Esophagus squamous epithelium (tissue), 5 donors: ENCODE data around the gene KRT13. TPM values are rescaled to one million over a fixed set of nuclear protein-coding genes. Genes with fewer than 3 reads are reported as not detected.
A peak's percentile ranks its signal among the peaks of the same experiment; 100 is the strongest.

ENCODE experiments used
- DNase-seq: peaks from one replicate; lab custom pipeline; 2025; lab: John Stamatoyannopoulos, UW
- H3K27ac ChIP-seq, 4 donors: fragments of 200-600 bp; sonication (generic); one replicate each; pipeline ENCODE4 v1.5.1; 2016 to 2019; ENCODE audit warnings: mild to moderate bottlenecking in 1 of 4
- H3K27me3 ChIP-seq, 4 donors: fragments of 200-600 bp; sonication (generic); 1 replicate in 3 of 4; 2 replicates in 1 of 4; pipeline versions ENCODE4 v1.5.1 to v1.6.0; 2017 to 2021; ENCODE audit warnings: antibody characterized with exemption in 1 of 4
- H3K36me3 ChIP-seq, 3 donors: fragments of 200-600 bp; sonication (generic); one replicate each; pipeline ENCODE4 v1.5.1; 2016 to 2019
- H3K4me1 ChIP-seq, 3 donors: fragments of 200-600 bp; sonication (generic); one replicate each; pipeline ENCODE4 v1.5.1; 2017 to 2019
- H3K4me3 ChIP-seq, 4 donors: fragments of 200-600 bp; sonication (generic); 1 replicate in 3 of 4; 2 replicates in 1 of 4; pipeline ENCODE4 v1.5.1; 2016 to 2019; ENCODE audit warnings: mild to moderate bottlenecking in 2 of 4, moderate library complexity in 1 of 4
- H3K9me3 ChIP-seq, 3 donors: fragments of 200-600 bp; sonication (generic); one replicate each; pipeline ENCODE4 v1.5.1; 2016 to 2019
- POLR2A ChIP-seq, 4 donors: fragments of 450-650 bp; IDR thresholded peaks; one replicate each; pipeline ENCODE4 v1.6.1; 2017; ENCODE audit warnings: antibody characterized with exemption in 4 of 4, mild to moderate bottlenecking in 4 of 4, moderate library complexity in 3 of 4
- WGBS, 2 donors: methylation state at CpG; one replicate each; pipeline ENCODE4 v1.1.5; 2018; 5-methylcytosine and 5-hydroxymethylcytosine counted together
- intact Hi-C: fragments of 100-400 bp; cut with DNase I; formaldehyde crosslinking; loops from one replicate; pipeline ENCODE4 v1.15.0; 2022
- total RNA-seq, 4 donors: library from RNA; depleted of rRNA; stranded (reverse); fragments of >200 nt; gene quantifications; one replicate each; pipeline ENCODE4 v1.1.0, GENCODE V29; 2016
- TF ChIP-seq, protein P1 (sequence below), 6 experiments: fragments of 450-650 bp in 4 of 6; fragments of 200-600 bp in 2 of 6; sonication (generic) in 2 of 6; IDR thresholded peaks; one replicate each; pipeline ENCODE4 v1.5.1; 2016 to 2019; ENCODE audit warnings: antibody characterized with exemption in 6 of 6, mild to moderate bottlenecking in 4 of 6, moderate library complexity in 4 of 6
- donor health status: DM: yes; HTN: yes; CAD: no.

Gene KRT13
- total RNA-seq, 4 donors from 2014 or later = 27,182 to 79,363 (median 33,601) TPM

GRCh38 chr17:41542357-41542756, 36.9 kb upstream of the KRT13 start:
- Histone ChIP-seq H3K27me3 (no peaks in the 10 kb centered on the region), H3K4me1 (peaks cover 8 to 38% (median 14%) of the 10 kb centered on the region in 3 donors), H3K36me3 (no peaks in the 10 kb centered on the region), H3K4me3 (no peak overlapping the region), H3K27ac (no peak overlapping the region), H3K9me3 (no peaks in the 10 kb centered on the region)
- intact Hi-C loops = loop anchor here (10.0 kb wide), 1 partner anchor 638 kb away; no protein-coding TSS in a partner anchor
- WGBS, 2 donors = 43 to 64% methylated on average over 2 of the region's 2 CpGs
- DNase-seq = no peak
- TF ChIP-seq, protein P1, sequence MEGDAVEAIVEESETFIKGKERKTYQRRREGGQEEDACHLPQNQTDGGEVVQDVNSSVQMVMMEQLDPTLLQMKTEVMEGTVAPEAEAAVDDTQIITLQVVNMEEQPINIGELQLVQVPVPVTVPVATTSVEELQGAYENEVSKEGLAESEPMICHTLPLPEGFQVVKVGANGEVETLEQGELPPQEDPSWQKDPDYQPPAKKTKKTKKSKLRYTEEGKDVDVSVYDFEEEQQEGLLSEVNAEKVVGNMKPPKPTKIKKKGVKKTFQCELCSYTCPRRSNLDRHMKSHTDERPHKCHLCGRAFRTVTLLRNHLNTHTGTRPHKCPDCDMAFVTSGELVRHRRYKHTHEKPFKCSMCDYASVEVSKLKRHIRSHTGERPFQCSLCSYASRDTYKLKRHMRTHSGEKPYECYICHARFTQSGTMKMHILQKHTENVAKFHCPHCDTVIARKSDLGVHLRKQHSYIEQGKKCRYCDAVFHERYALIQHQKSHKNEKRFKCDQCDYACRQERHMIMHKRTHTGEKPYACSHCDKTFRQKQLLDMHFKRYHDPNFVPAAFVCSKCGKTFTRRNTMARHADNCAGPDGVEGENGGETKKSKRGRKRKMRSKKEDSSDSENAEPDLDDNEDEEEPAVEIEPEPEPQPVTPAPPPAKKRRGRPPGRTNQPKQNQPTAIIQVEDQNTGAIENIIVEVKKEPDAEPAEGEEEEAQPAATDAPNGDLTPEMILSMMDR (IDR thresholded peaks at IDR 0.05) = no peak
- TF ChIP-seq POLR2A (IDR thresholded peaks at IDR 0.05) = no peak

- no peak overlapping the region for H3K4me3 ChIP-seq
- no peaks in the 10 kb centered on the region for H3K27me3 ChIP-seq
- TF ChIP-seq POLR2A (IDR thresholded peaks at IDR 0.05) = no peak
- TF ChIP-seq, protein P1 (IDR thresholded peaks at IDR 0.05) = no peak
- no peaks in the 10 kb centered on the region for H3K9me3 ChIP-seq
- peak overlapping the region in 2 of 4 donors; percentile 3 to 19 for H3K27ac ChIP-seq
- WGBS, 2 donors = 60 to 77% methylated on average over 10 of the region's 10 CpGs
- H3K36me3 ChIP-seq = no peaks in the 10 kb centered on the region
- peaks cover 10 to 44% (median 14%) of the 10 kb centered on the region in 3 donors for H3K4me1 ChIP-seq
- no peak for DNase-seq
- intact Hi-C loops = loop anchor here (10.0 kb wide), 1 partner anchor 636 kb away; no protein-coding TSS in a partner anchor
These were observed 35.7 kb upstream of the KRT13 start for GRCh38 chr17:41540921-41541625.

DNA sequence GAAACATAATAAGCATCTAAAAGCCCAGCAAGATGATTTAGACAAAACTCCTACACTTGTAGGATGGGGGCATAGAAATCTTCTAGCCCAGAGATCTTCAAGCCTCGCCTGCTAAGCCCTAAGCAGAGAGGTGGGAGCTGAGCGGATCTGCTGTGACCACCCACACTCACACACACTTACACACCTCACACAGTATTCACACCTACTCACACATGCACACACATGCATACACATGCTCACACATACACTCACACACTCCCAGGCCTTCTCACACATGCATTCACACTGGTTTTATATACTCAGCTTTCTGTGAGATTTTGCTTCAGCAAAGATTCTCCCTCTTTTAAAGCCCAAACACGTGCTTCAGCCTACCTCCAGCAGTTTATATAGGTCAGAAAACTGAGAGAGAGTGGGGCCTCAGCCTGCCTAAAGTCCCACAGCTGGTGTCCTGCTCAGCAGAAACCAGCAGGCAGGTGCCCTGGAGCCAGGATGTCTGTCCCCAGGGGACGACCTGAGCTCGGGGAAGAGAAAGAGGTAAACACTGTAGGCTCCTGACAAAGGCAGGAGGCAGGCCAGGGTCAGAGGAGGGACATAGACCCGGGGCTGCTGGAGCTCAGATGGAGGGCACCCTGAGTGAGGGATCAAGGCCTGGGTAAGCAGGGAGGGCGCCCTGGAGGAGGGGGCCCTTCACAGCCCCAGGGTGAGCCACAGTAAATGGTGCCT, 34.7 kb upstream of the KRT13 start:
- Histone ChIP-seq H3K4me1 (peaks cover 13 to 51% (median 17%) of the 10 kb centered on the region in 3 donors), H3K27me3 (no peaks in the 10 kb centered on the region), H3K36me3 (no peaks in the 10 kb centered on the region), H3K27ac (peak overlapping the region in 2 of 4 donors; percentile 3 to 19), H3K9me3 (no peaks in the 10 kb centered on the region), H3K4me3 (no peak overlapping the region)
- intact Hi-C loops = loop anchor here (10.0 kb wide), 1 partner anchor 635 kb away; no protein-coding TSS in a partner anchor
- TF ChIP-seq, protein P1 (IDR thresholded peaks at IDR 0.05) = no peak
- DNase-seq = no peak
- 76 to 78% methylated on average over 5 to 6 of the region's 7 CpGs for WGBS, 2 donors

DNA sequence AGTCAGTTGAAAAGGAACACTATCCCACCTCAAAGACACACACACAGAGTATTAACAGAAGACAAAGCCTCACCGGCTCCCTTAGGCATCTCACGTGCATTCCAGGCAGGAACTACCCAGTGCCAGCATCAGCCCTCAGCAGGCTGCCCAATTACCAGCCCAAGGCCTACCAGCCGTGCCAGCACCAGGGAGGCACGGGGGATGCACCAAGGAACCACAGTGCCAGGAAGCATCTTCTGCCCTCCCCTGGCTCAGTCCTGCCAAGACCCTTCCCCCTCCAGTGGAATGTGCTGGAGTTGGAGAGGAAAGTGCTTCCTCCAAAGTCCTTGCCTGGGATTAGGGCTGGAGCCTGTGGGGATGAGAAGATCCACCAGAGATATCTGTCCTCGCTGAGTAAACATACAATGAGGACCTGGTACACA, 33.7 kb upstream of the KRT13 start:
- no peak overlapping the region for H3K27ac ChIP-seq
- H3K4me1 ChIP-seq = peaks cover 12 to 42% (median 13%) of the 10 kb centered on the region in 3 donors
- no peaks in the 10 kb centered on the region for H3K36me3 ChIP-seq
- no peak for DNase-seq
- TF ChIP-seq POLR2A (IDR thresholded peaks at IDR 0.05) = no peak
- TF ChIP-seq, protein P1 (IDR thresholded peaks at IDR 0.05) = no peak
- WGBS, 2 donors = 39 to 55% methylated on average over 2 to 5 of the region's 5 CpGs
- no peak overlapping the region for H3K4me3 ChIP-seq
- no peaks in the 10 kb centered on the region for H3K27me3 ChIP-seq
- intact Hi-C loops = no loop called here
- H3K9me3 ChIP-seq = no peaks in the 10 kb centered on the region

DNA sequence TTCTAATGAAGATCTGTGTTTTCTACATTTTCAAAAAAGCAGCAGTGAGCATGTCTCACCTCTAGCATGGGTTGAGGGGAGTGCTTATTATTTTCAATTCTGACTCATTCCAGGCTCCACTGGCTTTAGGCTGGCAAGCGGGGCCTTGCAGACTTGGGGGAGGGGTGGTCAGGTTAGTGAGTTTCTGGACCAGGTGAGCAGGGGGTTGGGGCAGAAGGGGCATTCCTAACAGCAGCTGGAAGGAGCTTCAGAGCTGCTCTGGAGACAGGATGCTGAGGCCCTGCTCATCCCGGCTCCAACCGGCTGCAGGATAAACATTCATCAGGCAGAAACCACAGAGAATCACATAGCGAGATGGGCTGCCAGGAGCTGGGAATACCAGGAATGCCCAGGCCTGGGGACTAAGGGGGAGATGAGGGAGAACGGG, 33.2 kb upstream of the KRT13 start:
- no peak overlapping the region for H3K4me3 ChIP-seq
- 37 to 45% methylated on average over 2 to 3 of the region's 5 CpGs for WGBS, 2 donors

More for the DNA sequence above, 33.2 kb upstream of the KRT13 start:
- Histone ChIP-seq H3K27ac (no peak overlapping the region), H3K36me3 (no peaks in the 10 kb centered on the region), H3K27me3 (no peaks in the 10 kb centered on the region), H3K9me3 (no peaks in the 10 kb centered on the region), H3K4me1 (peaks cover 12 to 42% (median 13%) of the 10 kb centered on the region in 3 donors)
- intact Hi-C loops = no loop called here
- no peak for DNase-seq
- TF ChIP-seq, protein P1 (IDR thresholded peaks at IDR 0.05) = no peak
- no peak for TF ChIP-seq POLR2A (IDR thresholded peaks at IDR 0.05)
